Measurements from ENCODE around the gene BTBD9.
A peak's percentile ranks its signal among the peaks of the same experiment; 100 is the strongest.

The BTBD9 gene

DNA sequence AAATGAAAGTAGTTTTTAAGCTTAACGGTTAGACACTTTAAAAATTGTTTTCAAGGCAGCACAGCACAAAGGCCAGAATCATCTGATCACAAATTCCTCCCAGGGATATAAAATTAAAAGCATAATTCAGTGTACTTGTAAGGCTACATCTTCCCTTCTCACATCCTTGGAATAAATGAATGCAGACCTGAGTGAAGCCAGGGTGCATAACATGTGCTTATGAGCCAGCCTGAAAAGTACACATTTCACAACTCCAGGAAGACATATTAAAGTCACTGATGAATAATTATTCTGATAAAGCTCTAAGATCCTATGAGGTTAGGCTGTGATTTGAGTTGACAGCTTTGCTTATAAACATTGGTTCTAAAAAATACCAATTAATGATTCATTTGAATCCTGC is 163.6 kb downstream of the BTBD9 start:
- no peak for DNase-seq
- intact Hi-C loops (cut with DNase I), result no loop called here

GRCh38 chr6:38470548-38470947 is 169.2 kb downstream of the BTBD9 start:
- DNase-seq, result no peak
- intact Hi-C loops (cut with DNase I), result no loop called here

DNA sequence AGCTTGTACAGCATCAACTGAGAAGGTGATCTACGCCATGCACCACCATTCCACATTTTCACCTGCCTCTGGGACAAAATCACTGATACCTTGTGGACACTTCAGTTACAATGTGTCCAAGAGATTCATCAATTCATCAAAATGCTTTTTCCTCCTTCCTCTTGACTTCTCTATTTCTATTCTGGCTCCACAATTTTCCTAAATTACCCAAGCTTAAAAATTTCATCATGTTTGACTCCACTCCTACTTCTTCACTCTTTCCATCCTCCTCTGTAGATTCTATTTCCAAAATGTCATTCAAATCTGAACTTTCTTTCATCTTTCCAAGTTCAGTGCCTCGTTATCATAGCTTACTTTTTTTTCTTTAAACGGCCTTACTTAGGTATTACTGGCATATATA is 172.2 kb downstream of the BTBD9 start:
- no peak for DNase-seq
- intact Hi-C loops (cut with DNase I), result no loop called here

DNA sequence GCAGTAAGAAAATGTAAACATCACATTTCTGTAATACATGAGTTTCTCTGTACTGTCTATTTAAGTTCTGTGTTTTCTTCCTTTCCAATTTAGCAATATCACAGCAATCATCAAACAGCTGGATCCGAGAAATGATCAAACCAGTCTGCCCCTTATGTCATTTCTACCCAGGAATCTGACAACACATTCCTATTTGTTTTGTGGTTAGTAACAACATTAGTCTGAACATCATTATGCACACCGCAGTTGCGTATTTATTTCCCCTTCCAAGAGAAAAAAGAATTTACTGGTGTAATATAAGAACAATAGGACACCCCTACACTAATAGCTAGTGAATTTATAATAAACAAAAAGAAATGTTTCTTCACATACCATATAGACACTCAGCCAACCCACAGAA is 179.5 kb downstream of the BTBD9 start:
- no peak for DNase-seq
- intact Hi-C loops (cut with DNase I), result no loop called here

GRCh38 chr6:38459291-38459690 is 180.4 kb downstream of the BTBD9 start:
- DNase-seq, result no peak
- intact Hi-C loops (cut with DNase I), result no loop called here

- intact Hi-C loops (cut with DNase I), result no loop called here
- no peak for DNase-seq
Observed at GRCh38 chr6:38453861-38454260, 185.9 kb downstream of the BTBD9 start.

DNA sequence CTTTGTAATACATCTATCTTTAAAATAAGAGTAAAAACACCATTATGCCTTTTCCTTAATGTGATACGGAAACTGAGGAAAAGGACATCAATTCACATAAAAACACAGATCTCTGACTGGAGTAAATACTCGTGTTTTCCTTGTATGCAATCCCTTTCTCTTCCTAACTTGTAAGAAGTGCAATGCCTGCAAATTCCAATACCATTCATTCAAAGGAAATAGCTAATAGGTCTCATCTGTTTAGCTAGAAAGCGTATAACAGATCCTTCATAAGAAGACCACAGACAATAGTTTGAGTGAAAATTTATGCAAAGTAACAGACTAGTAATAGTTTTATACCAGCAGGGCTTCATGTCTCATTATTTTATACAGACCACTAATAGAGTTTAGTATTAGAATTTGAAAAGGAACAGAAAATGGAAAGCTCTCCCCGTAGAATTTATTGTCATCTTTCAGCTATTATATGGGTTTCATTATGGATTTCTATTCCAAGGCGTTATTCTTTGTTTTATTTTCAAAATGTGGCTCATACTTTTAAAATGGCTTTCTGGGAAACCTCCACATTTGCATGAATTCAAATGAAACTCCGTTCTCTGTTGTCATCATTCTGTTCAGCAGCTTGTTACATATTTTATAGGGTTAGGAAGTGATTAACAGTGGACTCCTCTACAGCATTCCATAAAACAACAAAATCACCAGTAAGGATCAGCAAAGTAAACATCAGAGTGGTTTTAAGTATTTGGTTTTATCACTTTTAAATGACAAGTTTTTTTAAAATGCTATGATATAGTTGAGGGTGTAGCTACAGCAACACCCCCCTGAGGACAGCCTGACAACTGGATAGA is 186.7 kb downstream of the BTBD9 start:
- no peak for DNase-seq
- intact Hi-C loops (cut with DNase I), result no loop called here

DNA sequence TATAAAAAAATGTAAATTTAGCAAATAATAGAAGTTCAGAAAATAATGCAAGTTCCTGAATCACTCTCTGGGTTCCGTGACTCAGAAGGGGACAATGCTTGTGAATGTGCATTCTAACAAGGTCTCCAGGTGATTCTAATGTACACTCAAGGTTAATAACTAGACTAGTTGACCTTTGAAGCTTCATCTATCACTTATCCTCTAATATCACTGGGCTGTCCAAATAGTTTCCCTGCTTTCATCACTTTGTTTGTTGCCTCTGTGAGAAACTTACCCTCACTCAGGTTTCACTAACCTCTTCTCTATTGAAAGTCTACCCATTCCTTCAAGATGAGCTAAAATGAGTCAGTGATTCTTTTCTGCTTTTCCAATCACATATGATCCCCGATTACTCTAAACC is 189.0 kb downstream of the BTBD9 start:
- no peak for DNase-seq
- intact Hi-C loops (cut with DNase I), result no loop called here

DNA sequence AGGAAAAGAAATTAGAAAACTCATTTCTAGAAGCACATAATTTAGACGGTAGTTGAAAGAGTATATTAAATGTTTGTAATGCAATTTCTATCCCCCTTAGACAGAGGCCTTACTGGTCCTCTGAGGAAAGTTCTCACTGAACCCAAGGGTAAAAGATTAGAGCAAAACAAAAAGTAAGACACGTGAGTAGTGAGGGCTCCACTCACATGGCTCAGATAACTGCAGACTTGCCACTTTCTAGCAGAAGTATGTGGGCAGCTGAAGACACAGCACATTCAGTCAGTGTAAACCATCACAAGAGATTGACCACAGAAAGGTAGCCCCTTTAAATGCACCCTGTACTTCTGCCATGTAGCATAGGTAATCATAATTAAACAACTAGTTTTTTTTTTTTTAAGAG is 193.8 kb downstream of the BTBD9 start:
- intact Hi-C loops (cut with DNase I), result no loop called here

GRCh38 chr6:38445336-38445735 is 194.4 kb downstream of the BTBD9 start:
- intact Hi-C loops (cut with DNase I), result no loop called here
- DNase-seq, result no peak

More for the DNA sequence above, 193.8 kb downstream of the BTBD9 start:
- DNase-seq, result no peak

DNA sequence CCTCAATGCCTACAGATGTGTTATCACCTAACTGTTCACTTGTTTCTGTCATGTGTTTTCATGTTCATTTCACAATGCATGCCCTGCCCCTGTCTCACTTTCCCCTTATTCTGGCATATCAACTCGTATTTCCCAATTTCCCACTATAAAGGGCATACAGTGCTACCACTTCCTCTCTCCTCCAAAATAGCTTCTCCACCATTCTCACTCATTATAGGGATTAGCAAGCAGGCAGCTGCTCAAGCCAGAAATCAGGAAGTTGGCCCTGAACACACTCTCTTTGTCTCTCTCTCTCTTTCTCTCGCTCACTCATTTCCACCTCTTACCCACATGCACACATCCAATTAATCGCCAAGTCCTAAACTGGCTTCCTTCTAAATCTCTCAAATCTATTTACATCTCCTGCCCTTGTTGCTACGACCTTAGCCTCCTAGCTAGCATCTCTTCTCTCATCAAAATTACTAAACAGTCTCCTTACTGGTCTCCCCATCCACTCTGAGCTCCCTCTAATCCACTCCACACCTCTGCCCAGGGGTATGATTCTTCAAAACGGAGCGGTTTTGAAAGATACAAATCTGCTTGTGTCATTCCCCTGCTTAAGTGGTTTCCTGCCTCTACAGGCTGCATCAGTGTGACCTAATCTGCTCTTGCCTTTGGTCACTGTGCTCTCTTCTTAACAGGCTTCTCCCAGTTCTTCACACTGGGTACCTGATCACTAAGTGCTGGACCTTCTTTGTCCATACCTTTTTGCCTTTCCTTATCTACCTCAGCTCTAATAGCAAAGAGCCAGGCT is 196.2 kb downstream of the BTBD9 start:
- peak in 11 of 42 donors; percentile 3 to 25 (median 13) for DNase-seq
- intact Hi-C loops (cut with DNase I), result no loop called here

- no peak for DNase-seq
- intact Hi-C loops (cut with DNase I), result no loop called here
Observed at GRCh38 chr6:38438097-38438496, 201.6 kb downstream of the BTBD9 start.

GRCh38 chr6:38436726-38437465 is 202.8 kb downstream of the BTBD9 start:
- intact Hi-C loops (cut with DNase I), result no loop called here
- no peak for DNase-seq

DNA sequence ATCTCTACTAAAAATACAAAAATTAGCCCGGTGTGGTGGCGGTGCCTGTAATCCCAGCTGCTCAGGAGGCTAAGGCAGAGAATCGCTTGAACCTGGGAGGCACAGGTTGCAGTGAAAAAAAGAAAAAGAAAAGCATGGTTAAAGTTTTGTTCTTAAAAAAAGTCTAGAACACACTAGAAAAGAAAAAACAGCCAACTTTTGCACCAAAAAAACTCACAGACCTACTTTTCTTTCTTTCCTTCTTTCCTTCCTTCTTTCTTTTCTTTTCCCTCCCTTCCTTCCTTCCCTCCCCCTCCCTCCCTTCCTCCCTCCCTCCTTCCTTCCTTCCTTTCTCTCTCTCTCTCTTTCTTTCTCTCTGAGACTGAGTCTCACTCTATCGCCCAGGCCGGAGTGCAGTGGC is 204.4 kb downstream of the BTBD9 start:
- no peak for DNase-seq
- intact Hi-C loops (cut with DNase I), result no loop called here

DNA sequence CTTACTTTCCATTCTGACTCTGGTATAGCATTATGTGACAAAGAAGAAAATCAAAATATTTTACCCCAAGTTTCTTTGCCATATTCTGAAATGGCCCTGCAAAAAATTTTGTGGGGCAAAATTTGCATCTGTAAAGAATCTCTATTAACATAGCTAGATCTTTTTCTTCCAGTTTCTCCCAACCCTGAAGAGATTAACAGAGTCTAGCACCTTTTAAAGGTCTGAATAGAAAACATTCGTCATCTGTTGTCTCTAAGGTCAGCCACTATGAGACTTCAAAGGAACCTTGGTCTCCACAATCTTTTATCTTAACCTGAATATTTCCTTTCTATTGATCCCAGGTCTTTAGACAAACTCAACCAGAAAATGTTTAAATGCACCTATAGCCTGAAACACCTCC is 205.7 kb downstream of the BTBD9 start:
- DNase-seq, result no peak
- intact Hi-C loops (cut with DNase I), result no loop called here

DNA sequence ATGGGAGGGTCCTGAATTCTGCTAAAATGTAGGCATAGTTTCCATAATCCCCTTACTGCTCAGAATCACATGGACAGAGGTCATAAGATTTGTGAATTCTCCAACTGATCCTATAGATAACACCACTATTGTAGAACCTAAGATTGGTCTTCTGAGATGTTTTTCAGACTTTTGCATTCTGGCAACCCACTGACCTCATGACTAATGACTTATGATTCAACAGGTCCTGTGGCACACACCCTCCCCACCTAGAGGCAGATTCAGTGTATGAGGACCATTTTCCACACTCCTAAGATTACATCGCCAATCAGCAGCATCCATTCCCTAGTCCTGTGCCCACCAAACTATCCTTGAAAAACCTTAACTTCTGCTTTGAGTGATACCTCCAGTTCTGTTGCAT is 207.2 kb downstream of the BTBD9 start:
- intact Hi-C loops (cut with DNase I), result no loop called here

DNA sequence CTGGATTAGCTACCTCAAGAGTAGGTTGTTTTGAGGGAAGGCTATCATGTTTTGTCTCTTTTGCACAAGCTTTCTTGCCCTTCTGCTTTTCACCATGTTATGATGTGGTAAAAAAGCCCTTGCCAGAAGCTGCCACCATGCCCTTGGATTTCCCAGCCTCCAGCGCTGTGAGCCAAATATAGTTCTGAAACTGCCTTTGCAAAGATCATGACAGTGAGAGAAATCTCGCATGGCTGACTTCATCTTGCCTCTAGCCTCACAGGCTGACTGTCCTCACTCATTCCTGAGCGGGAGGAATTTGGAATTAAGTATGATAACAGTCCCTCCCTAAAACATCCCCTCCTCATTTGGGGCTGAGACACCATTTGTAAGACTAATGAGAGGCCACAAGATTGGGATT is 207.7 kb downstream of the BTBD9 start:
- DNase-seq, result no peak
- intact Hi-C loops (cut with DNase I), result no loop called here

More for the DNA sequence above, 207.2 kb downstream of the BTBD9 start:
- DNase-seq, result no peak

GRCh38 chr6:38429546-38429945 is 210.2 kb downstream of the BTBD9 start:
- intact Hi-C loops (cut with DNase I), result no loop called here

GRCh38 chr6:38427492-38428210 is 212.1 kb downstream of the BTBD9 start:
- DNase-seq, result no peak
- intact Hi-C loops (cut with DNase I), result no loop called here

More at GRCh38 chr6:38429546-38429945, 210.2 kb downstream of the BTBD9 start:
- DNase-seq, result no peak
